ENCODE data around the gene GP2. TPM values are rescaled to one million over a fixed set of nuclear protein-coding genes. Genes with fewer than 3 reads are reported as not detected.

GP2 gene
- total and polyA plus RNA-seq, 10 donors = 0.26 to 4.9 (median 0.99) TPM; not detected in 4

DNA sequence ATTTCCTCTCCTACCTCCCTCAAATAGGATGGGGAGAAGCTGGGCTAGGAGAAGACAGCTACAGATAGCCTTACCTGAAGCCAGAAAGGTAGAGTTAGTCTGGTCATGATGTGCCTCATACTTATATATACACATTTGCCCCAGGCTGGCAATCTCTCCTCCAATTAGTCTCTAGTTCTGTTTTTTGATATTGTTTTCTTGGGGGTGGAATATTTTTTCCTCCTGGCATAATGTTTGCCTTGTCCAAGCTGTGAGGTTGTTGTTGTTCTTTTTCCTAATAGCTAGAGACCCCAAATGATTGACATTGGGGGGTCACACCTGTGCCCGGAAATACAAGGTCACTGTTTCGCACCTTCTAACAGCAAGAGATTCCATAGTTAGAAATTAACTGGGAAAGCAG is 25.3 kb upstream of the GP2 start, which contains the start of gene UMOD:
UMOD (minus strand) TSS at position 101 of the 400 bp plus-strand sequence. CDS start 1,978 bp downstream, outside the sequence.
- WGBS, 5 donors = 86 to 98% (median 92%) methylated on average over 2 of the region's 2 CpGs
- Histone ChIP-seq H3K9me3 (no peaks in the 10 kb centered on the region), H3K27me3 (replicated peaks in 1 of 7) (peaks cover 0 to 52% (median 0%) of the 10 kb centered on the region in 7 donors), H3K4me3 (no peak within 1 kb of the TSS), H3K27ac (no peak within 1 kb of the TSS), H3K36me3 (no peaks in the 10 kb centered on the region), H3K4me1 (no peaks in the 10 kb centered on the region)
- intact Hi-C loops (cut with DNase I; ENCODE audit: low total_unique reads) = no loop called here
- DNase-seq = no peak
- TF ChIP-seq, protein P1, sequence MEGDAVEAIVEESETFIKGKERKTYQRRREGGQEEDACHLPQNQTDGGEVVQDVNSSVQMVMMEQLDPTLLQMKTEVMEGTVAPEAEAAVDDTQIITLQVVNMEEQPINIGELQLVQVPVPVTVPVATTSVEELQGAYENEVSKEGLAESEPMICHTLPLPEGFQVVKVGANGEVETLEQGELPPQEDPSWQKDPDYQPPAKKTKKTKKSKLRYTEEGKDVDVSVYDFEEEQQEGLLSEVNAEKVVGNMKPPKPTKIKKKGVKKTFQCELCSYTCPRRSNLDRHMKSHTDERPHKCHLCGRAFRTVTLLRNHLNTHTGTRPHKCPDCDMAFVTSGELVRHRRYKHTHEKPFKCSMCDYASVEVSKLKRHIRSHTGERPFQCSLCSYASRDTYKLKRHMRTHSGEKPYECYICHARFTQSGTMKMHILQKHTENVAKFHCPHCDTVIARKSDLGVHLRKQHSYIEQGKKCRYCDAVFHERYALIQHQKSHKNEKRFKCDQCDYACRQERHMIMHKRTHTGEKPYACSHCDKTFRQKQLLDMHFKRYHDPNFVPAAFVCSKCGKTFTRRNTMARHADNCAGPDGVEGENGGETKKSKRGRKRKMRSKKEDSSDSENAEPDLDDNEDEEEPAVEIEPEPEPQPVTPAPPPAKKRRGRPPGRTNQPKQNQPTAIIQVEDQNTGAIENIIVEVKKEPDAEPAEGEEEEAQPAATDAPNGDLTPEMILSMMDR (IDR thresholded peaks at IDR 0.05 in 8 of 11, conservative IDR thresholded peaks at IDR 0.05 in 3 of 11) = no peak
- no peak for TF ChIP-seq POLR2AphosphoS5 (IDR thresholded peaks at IDR 0.05)
- TF ChIP-seq POLR2A (IDR thresholded peaks at IDR 0.05) = no peak

DNA sequence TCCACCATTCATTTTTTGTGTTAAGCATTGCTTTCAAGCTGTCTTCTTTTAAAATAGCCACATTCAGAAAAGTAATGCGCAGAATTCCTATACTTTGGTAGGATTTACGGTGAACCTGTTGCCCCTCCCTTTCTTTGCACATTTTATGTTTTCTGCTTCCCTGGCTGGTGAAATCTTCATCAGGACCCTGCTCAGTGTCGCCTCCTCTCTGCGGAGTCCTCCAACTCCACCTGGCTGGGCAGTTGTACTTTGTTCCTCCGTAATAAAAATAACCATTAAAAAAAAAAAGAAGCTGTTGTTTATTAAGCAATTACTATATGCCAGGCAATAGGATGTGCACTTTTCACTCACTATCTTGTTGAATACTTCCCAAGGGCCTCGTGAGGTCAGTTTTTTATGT is 22.3 kb upstream of the GP2 start:
- no peak overlapping the region for H3K4me3 ChIP-seq
- no peaks in the 10 kb centered on the region for H3K4me1 ChIP-seq
- WGBS, 5 donors = 76 to 90% (median 83%) methylated on average over 6 of the region's 6 CpGs
- H3K27me3 ChIP-seq (replicated peaks in 1 of 7) = peaks cover 0 to 42% (median 0%) of the 10 kb centered on the region in 7 donors
- H3K27ac ChIP-seq = no peak overlapping the region
- H3K9me3 ChIP-seq = no peaks in the 10 kb centered on the region
- no peak for TF ChIP-seq POLR2AphosphoS5 (IDR thresholded peaks at IDR 0.05)
- TF ChIP-seq, protein P1 (IDR thresholded peaks at IDR 0.05 in 8 of 11, conservative IDR thresholded peaks at IDR 0.05 in 3 of 11) = no peak
- no peak for TF ChIP-seq POLR2A (IDR thresholded peaks at IDR 0.05)
- DNase-seq = no peak
- intact Hi-C loops (cut with DNase I; ENCODE audit: low total_unique reads) = no loop called here
- H3K36me3 ChIP-seq = no peaks in the 10 kb centered on the region

- no peaks in the 10 kb centered on the region for H3K4me1 ChIP-seq
- H3K36me3 ChIP-seq = no peaks in the 10 kb centered on the region
- DNase-seq = no peak
- no peaks in the 10 kb centered on the region for H3K9me3 ChIP-seq
- H3K4me3 ChIP-seq = no peak overlapping the region
- H3K27ac ChIP-seq = no peak overlapping the region
- H3K27me3 ChIP-seq (replicated peaks in 1 of 7) = peaks cover 0 to 42% (median 0%) of the 10 kb centered on the region in 7 donors
- TF ChIP-seq, protein P1 (IDR thresholded peaks at IDR 0.05 in 8 of 11, conservative IDR thresholded peaks at IDR 0.05 in 3 of 11) = no peak
- TF ChIP-seq POLR2AphosphoS5 (IDR thresholded peaks at IDR 0.05) = no peak
- no peak for TF ChIP-seq POLR2A (IDR thresholded peaks at IDR 0.05)
- intact Hi-C loops (cut with DNase I; ENCODE audit: low total_unique reads) = no loop called here
- WGBS, 5 donors = 32 to 58% (median 37%) methylated on average over 33 to 77 of the region's 77 CpGs
Observed at GRCh38 chr16:20348365-20349185, 21.3 kb upstream of the GP2 start.

DNA sequence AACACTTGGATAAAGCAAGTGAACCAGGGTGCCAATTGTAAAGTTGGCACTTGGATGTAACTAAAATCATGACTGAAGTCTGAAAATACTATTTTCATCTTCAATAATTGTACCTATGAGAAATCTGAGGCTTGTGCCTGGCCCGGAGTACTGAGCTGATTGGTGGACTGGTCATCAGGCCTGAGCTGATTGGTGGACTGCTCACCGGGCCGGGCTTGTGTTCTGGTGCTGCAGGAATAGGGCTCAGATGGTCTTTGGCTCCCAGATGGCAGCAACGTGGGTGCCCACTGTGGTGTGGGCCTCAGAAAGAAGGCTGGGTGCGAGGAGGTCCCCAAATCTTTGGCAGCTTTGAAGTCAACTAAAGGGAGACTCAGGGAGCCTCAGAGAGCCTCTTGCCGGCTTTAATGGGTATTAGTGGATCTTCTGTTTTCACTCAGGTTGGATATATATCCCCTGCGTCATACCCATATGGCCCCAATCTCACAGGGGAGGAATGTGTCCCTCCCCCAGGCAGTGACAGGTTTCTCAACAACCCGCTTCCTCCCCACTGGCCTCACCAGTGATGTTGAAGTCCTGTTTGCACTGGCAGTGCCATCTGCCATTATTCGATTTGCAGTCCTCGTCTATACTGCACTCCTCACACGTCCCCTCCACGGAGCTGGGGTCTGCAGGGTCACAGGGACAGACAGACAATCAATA is 20.5 kb upstream of the GP2 start:
- TF ChIP-seq POLR2A (IDR thresholded peaks at IDR 0.05) (no peak), POLR2AphosphoS5 (IDR thresholded peaks at IDR 0.05) (no peak)
- Histone ChIP-seq H3K4me1 (no peaks in the 10 kb centered on the region), H3K4me3 (no peak overlapping the region), H3K27me3 (replicated peaks in 1 of 7) (peaks cover 0 to 42% (median 0%) of the 10 kb centered on the region in 7 donors), H3K9me3 (no peaks in the 10 kb centered on the region), H3K36me3 (no peaks in the 10 kb centered on the region), H3K27ac (no peak overlapping the region)
- DNase-seq = no peak
- 55 to 66% (median 60%) methylated on average over 11 to 12 of the region's 12 CpGs for WGBS, 5 donors
- intact Hi-C loops (cut with DNase I; ENCODE audit: low total_unique reads) = no loop called here
